PC-9 (cell line): ENCODE data around the gene TLCD3A. TPM values are rescaled to one million over a fixed set of nuclear protein-coding genes. Genes with fewer than 3 reads are reported as not detected.

Experiments used
- BruUV-seq: library from RNA; stranded (reverse); fragments of 400-500 nt; replicated peaks from 2 replicates; lab custom pipeline; 2021; lab: Mats Ljungman, UMichigan
- CTCF ChIA-PET: fragments of 300-600 bp; sonication (Branson Sonifier 250); formaldehyde crosslinking; loops from one replicate; lab custom pipeline; 2022; ENCODE audit warnings: antibody characterized with exemption; lab: Charles Lee
- POLR2A ChIA-PET: fragments of 300-600 bp; sonication (Branson Sonifier 250); formaldehyde crosslinking; loops from one replicate; lab custom pipeline; 2022; ENCODE audit warnings: antibody characterized with exemption; ENCODE audit not compliant: unreplicated experiment; lab: Charles Lee
- DNase-seq, 2 experiments: peaks; one replicate each; pipeline versions ENCODE4 v3.0.0 to v3.0.0-alpha.2; 2015 to 2022; ENCODE audit warnings: mixed read lengths in 1 of 2
- H2AFZ ChIP-seq: fragments of 200-600 bp; sonication (generic); 2 replicates; pipeline ENCODE4 v1.8.1; 2017; ENCODE audit warnings: antibody characterized with exemption
- H3F3A ChIP-seq: fragments of 200-600 bp; sonication (generic); 2 replicates; pipeline ENCODE4 v1.8.1; 2017; ENCODE audit warnings: antibody characterized with exemption, mild to moderate bottlenecking, low read depth; ENCODE audit not compliant: insufficient read depth
- H3K27ac ChIP-seq: fragments of 200-600 bp; sonication (generic); 2 replicates; pipeline ENCODE4 v1.6.1; 2016; ENCODE audit warnings: mixed run types
- H3K27me3 ChIP-seq: fragments of 200-600 bp; sonication (generic); 2 replicates; pipeline ENCODE4 v1.6.1; 2016; ENCODE audit warnings: low read depth, mixed run types; ENCODE audit not compliant: insufficient read depth
- H3K36me3 ChIP-seq: fragments of 200-600 bp; sonication (generic); 2 replicates; pipeline ENCODE4 v1.6.1; 2016; ENCODE audit warnings: low read depth, mixed run types
- H3K4me1 ChIP-seq: fragments of 200-600 bp; sonication (generic); replicated peaks from 2 replicates; pipeline ENCODE4 v1.6.1; 2016; ENCODE audit warnings: mixed run types; ENCODE audit not compliant: insufficient read depth
- H3K4me2 ChIP-seq: fragments of 200-600 bp; sonication (generic); 2 replicates; pipeline ENCODE4 v1.6.1; 2017; ENCODE audit warnings: mixed run types
- H3K4me3 ChIP-seq: fragments of 200-600 bp; sonication (generic); 2 replicates; pipeline ENCODE4 v1.6.1; 2016; ENCODE audit warnings: mixed run types
- H3K79me2 ChIP-seq: fragments of 200-600 bp; sonication (generic); 2 replicates; pipeline ENCODE4 v1.6.1; 2017; ENCODE audit warnings: low read depth, mixed run types
- H3K9me2 ChIP-seq: fragments of 200-600 bp; sonication (generic); 2 replicates; pipeline ENCODE4 v1.8.1; 2017; ENCODE audit warnings: mild to moderate bottlenecking; ENCODE audit not compliant: insufficient read depth
- H3K9me3 ChIP-seq: fragments of 200-600 bp; sonication (generic); 2 replicates; pipeline ENCODE4 v1.8.1; 2016; ENCODE audit warnings: low read depth; ENCODE audit not compliant: insufficient read depth
- H4K20me1 ChIP-seq: fragments of 200-600 bp; sonication (generic); 2 replicates; pipeline ENCODE4 v1.8.1; 2017; ENCODE audit not compliant: insufficient read depth
- CTCF ChIP-seq: fragments of 200-600 bp; sonication (generic); conservative IDR thresholded peaks from 2 replicates; pipeline ENCODE4 v1.6.1; 2017; ENCODE audit warnings: mixed run types, antibody characterized with exemption, mild to moderate bottlenecking, moderate library complexity
- EZH2 ChIP-seq: fragments of 200-600 bp; sonication (generic); IDR thresholded peaks from 2 replicates; pipeline ENCODE4 v1.8.0; 2017; ENCODE audit warnings: antibody characterized with exemption, low read depth
- intact Hi-C: fragments of 100-400 bp; cut with micrococcal nuclease; formaldehyde crosslinking; loops from one replicate; pipeline ENCODE4 v1.10.0; 2022; ENCODE audit not compliant: unreplicated experiment
- total RNA-seq: library from RNA; stranded (reverse); gene quantifications from 2 replicates; pipeline ENCODE4 v1.2.3, GENCODE V29; 2021

The TLCD3A gene
- total RNA-seq, 1 experiment from 2014 or later, result 13.4 TPM

- Histone ChIP-seq H3K27me3 (no peaks in the 10 kb centered on the region), H3K27ac (peak overlapping the region; percentile 8; the same call in 1 of the 2 replicates), H3K9me2 (no peaks in the 10 kb centered on the region), H3F3A (peaks cover 36% of the 10 kb centered on the region), H3K4me1 (peaks cover 12% of the 10 kb centered on the region), H3K4me3 (no peak overlapping the region), H4K20me1 (peaks cover 25% of the 10 kb centered on the region), H3K36me3 (peaks cover 28% of the 10 kb centered on the region; the same call in 1 of the 2 replicates), H3K9me3 (no peaks in the 10 kb centered on the region), H2AFZ (no peak overlapping the region), H3K79me2 (peaks cover 21% of the 10 kb centered on the region), H3K4me2 (no peak overlapping the region)
- TF ChIP-seq CTCF, result no peak
- no peak for TF ChIP-seq EZH2
- POLR2A ChIA-PET, result no interaction called here
- CTCF ChIA-PET, result no interaction called here
- no TSS peak for BruUV-seq
- DNase-seq, result no peak
- intact Hi-C loops, result no loop called here
Observed at GRCh38 chr17:737561-738113, 5.2 kb downstream of the TLCD3A start.

- CTCF ChIA-PET, result no interaction called here
- no peaks in the 10 kb centered on the region for H3K9me2 ChIP-seq
- H2AFZ ChIP-seq, result no peak overlapping the region
- POLR2A ChIA-PET, result no interaction called here
- BruUV-seq, result TSS peak; percentile 0
- intact Hi-C loops, result no loop called here
- H4K20me1 ChIP-seq, result peaks cover 51% of the 10 kb centered on the region
- H3K79me2 ChIP-seq, result peaks cover 16% of the 10 kb centered on the region; the same call in 1 of the 2 replicates
- no peaks in the 10 kb centered on the region for H3K27me3 ChIP-seq
- no peak overlapping the region for H3K4me3 ChIP-seq
- TF ChIP-seq EZH2, result no peak
- TF ChIP-seq CTCF, result no peak
- H3K4me1 ChIP-seq, result no peaks in the 10 kb centered on the region
- DNase-seq, result no peak
- H3F3A ChIP-seq, result peaks cover 45% of the 10 kb centered on the region
- no peak overlapping the region for H3K27ac ChIP-seq
- peaks cover 42% of the 10 kb centered on the region for H3K36me3 ChIP-seq
- no peak overlapping the region for H3K4me2 ChIP-seq
- no peaks in the 10 kb centered on the region for H3K9me3 ChIP-seq
Observed at GRCh38 chr17:740240-741017, 8.0 kb downstream of the TLCD3A start.

GRCh38 chr17:742147-742793, 9.9 kb downstream of the TLCD3A start:
- H3K27ac ChIP-seq, result no peak overlapping the region
- no peak overlapping the region for H2AFZ ChIP-seq
- CTCF ChIA-PET, result no interaction called here
- H4K20me1 ChIP-seq, result peaks cover 62% of the 10 kb centered on the region
- POLR2A ChIA-PET, result no interaction called here
- H3K36me3 ChIP-seq, result peaks cover 51% of the 10 kb centered on the region
- no peak overlapping the region for H3K4me3 ChIP-seq
- H3K79me2 ChIP-seq, result peaks cover 31% of the 10 kb centered on the region
- DNase-seq, result no peak
- BruUV-seq, result no TSS peak
- H3F3A ChIP-seq, result peaks cover 38% of the 10 kb centered on the region
- intact Hi-C loops, result no loop called here
- no peaks in the 10 kb centered on the region for H3K9me3 ChIP-seq
- H3K4me2 ChIP-seq, result no peak overlapping the region
- TF ChIP-seq CTCF (no peak), EZH2 (no peak)
- no peaks in the 10 kb centered on the region for H3K9me2 ChIP-seq
- H3K4me1 ChIP-seq, result no peaks in the 10 kb centered on the region
- H3K27me3 ChIP-seq, result no peaks in the 10 kb centered on the region
